ENCODE data around the gene STARD7.

DNA sequence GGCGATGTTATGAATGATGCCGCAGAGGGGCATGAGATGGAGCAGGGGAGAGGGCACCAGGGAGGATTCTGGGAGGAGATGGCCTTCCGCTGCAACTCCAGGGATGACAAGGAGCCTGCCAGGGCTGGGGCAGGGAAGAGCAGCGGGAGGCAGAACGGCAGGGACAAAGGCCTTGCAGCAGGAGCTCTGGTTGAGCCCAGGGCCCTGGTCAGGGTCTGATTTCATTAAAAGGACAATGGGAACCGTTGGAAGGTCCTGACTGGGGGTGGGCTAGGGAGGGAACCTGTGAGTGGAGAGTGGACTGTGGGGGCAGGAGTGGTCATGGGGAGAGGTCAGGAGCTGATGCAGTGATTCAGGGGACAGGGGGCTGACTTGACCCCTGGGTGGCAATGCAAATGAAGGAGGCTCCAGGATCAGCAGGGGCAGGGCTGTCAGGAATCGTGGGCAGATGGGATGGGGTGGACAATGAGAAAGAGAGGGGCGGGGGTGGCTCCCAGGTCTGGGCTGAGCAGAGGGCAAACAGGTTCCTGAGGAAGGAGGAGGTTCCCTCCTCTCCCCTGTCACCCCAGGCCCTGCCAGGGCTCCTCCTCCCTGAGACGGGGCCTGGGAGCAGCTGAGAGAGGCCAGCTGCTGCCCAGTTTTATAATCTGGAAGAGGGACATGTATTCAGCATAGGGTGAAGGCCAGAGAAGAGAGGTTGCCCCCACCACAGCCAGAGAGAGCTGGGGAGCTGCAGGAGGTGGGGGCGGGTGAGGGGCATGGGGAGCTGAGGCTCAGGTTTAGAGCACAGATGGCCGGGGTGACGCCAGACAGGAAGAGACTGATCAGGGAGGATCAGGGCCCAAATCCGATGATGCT, 56.1 kb downstream of the STARD7 start:
- no peak for TF ChIP-seq POLR2A (IDR thresholded peaks at IDR 0.05)
- TF ChIP-seq CTCF (IDR thresholded peaks at IDR 0.05) = no peak

Measured in tibial nerve (tissue), 3 donors.